Mesendoderm (in vitro differentiated cells): ENCODE measurements around the gene TAX1BP3.

Experiments
- DNase-seq: peaks from one replicate; pipeline ENCODE4 v3.0.0; 2013
- H2AK5ac ChIP-seq: 2 replicates; pipeline ENCODE4 v1.6.1; 2013; ENCODE audit warnings: low read length, inconsistent platforms
- H2BK120ac ChIP-seq: 2 replicates; pipeline ENCODE4 v1.6.1; 2013; ENCODE audit warnings: low read depth, mild to moderate bottlenecking, low read length, moderate library complexity, mixed read lengths
- H2BK15ac ChIP-seq: replicated peaks from 2 replicates; pipeline ENCODE4 v1.6.1; 2013; ENCODE audit warnings: low read depth, mild to moderate bottlenecking, moderate library complexity
- H2BK5ac ChIP-seq: 2 replicates; pipeline ENCODE4 v1.6.1; 2013; ENCODE audit warnings: low read length, inconsistent platforms
- H3K18ac ChIP-seq: 2 replicates; pipeline ENCODE4 v1.6.1; 2013; ENCODE audit warnings: mild to moderate bottlenecking, low read length, mixed read lengths
- H3K23ac ChIP-seq: one replicate; pipeline ENCODE4 v1.6.1; 2013; ENCODE audit warnings: low read length
- H3K27ac ChIP-seq: 2 replicates; pipeline ENCODE4 v1.5.1; 2013; ENCODE audit warnings: low read depth, mild to moderate bottlenecking, inconsistent platforms, low read length, moderate library complexity
- H3K27me3 ChIP-seq: 2 replicates; pipeline ENCODE4 v1.6.1; 2013; ENCODE audit warnings: low read length, control low read depth, mild to moderate bottlenecking, inconsistent platforms; ENCODE audit not compliant: insufficient read depth, poor library complexity
- H3K36me3 ChIP-seq: 2 replicates; pipeline ENCODE4 v1.6.1; 2013; ENCODE audit warnings: low read length, inconsistent platforms; ENCODE audit not compliant: control insufficient read depth, insufficient read depth
- H3K4ac ChIP-seq: one replicate; pipeline ENCODE4 v1.6.1; 2013; ENCODE audit warnings: low read depth, mild to moderate bottlenecking, low read length, moderate library complexity
- H3K4me1 ChIP-seq: 2 replicates; pipeline ENCODE4 v1.6.1; 2013; ENCODE audit warnings: low read depth, low read length, inconsistent platforms; ENCODE audit not compliant: control insufficient read depth
- H3K4me2 ChIP-seq: 2 replicates; pipeline ENCODE4 v1.6.1; 2013; ENCODE audit warnings: low read length
- H3K4me3 ChIP-seq: 2 replicates; pipeline ENCODE4 v1.5.1; 2013; ENCODE audit warnings: mild to moderate bottlenecking, low read length
- H3K56ac ChIP-seq: one replicate; pipeline ENCODE4 v1.6.1; 2013; ENCODE audit warnings: low read length
- H3K79me1 ChIP-seq: 2 replicates; pipeline ENCODE4 v1.6.1; 2013; ENCODE audit warnings: low read length, inconsistent platforms
- H3K79me2 ChIP-seq: 2 replicates; pipeline ENCODE4 v1.6.1; 2013; ENCODE audit warnings: mild to moderate bottlenecking, low read length; ENCODE audit not compliant: control insufficient read depth, insufficient read depth
- H3K9ac ChIP-seq: 2 replicates; pipeline ENCODE4 v1.6.1; 2013; ENCODE audit warnings: low read length, inconsistent platforms
- H4K5ac ChIP-seq: one replicate; pipeline ENCODE4 v1.6.1; 2013; ENCODE audit warnings: low read length
- H4K8ac ChIP-seq: one replicate; pipeline ENCODE4 v1.6.1; 2013; ENCODE audit warnings: low read depth, mild to moderate bottlenecking, control low read depth, low read length, moderate library complexity
- WGBS: extraction: QIAGEN DNeasy Blood & Tissue Kit; methylation state at CpG from one replicate; pipeline ENCODE4 v1.1.7; 2013; ENCODE audit warnings: low lambda C conversion rate, missing lambda C conversion rate; ENCODE audit not compliant: insufficient coverage; ENCODE audit errors: extremely low coverage; 5-methylcytosine and 5-hydroxymethylcytosine counted together

TAX1BP3 gene

DNA sequence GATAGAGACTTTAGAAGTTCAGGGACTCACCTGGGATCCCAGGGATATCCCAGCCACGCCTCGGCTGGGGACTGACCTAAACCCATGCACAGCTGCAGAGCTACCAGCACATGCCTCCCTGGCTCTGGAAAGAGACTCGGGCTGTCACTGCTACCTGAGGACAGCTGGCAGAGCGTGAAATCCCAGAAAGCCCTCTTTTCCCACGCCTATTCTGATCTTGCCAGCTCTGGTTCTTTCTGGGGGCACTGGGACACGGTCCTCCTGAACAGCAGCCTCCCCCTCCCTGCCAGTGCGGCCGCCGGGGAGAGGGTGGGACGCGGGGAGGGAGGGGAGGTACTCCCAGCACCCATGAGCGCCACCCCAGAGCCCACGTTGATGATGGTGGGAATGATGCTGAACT is 16.8 kb upstream of the TAX1BP3 start:
- H3K4ac ChIP-seq = no peak overlapping the region
- DNase-seq = no peak
- no peaks in the 10 kb centered on the region for H3K79me1 ChIP-seq
- H3K27ac ChIP-seq = no peak overlapping the region
- H3K4me2 ChIP-seq = no peak overlapping the region
- no peak overlapping the region for H2BK120ac ChIP-seq
- whole genome bisulfite sequencing = no CpG with 5 or more reads among the region's 13 CpGs
- H4K5ac ChIP-seq = no peak overlapping the region
- H2BK5ac ChIP-seq = no peak overlapping the region
- H3K9ac ChIP-seq = no peak overlapping the region
- no peak overlapping the region for H3K56ac ChIP-seq
- no peaks in the 10 kb centered on the region for H3K4me1 ChIP-seq
- H2BK15ac ChIP-seq = no peak overlapping the region
- H2AK5ac ChIP-seq = no peak overlapping the region
- no peaks in the 10 kb centered on the region for H3K79me2 ChIP-seq
- H3K18ac ChIP-seq = no peak overlapping the region
- H3K27me3 ChIP-seq = no peaks in the 10 kb centered on the region
- no peak overlapping the region for H3K23ac ChIP-seq
- H3K36me3 ChIP-seq = no peaks in the 10 kb centered on the region
- no peak overlapping the region for H4K8ac ChIP-seq
- no peak overlapping the region for H3K4me3 ChIP-seq

DNA sequence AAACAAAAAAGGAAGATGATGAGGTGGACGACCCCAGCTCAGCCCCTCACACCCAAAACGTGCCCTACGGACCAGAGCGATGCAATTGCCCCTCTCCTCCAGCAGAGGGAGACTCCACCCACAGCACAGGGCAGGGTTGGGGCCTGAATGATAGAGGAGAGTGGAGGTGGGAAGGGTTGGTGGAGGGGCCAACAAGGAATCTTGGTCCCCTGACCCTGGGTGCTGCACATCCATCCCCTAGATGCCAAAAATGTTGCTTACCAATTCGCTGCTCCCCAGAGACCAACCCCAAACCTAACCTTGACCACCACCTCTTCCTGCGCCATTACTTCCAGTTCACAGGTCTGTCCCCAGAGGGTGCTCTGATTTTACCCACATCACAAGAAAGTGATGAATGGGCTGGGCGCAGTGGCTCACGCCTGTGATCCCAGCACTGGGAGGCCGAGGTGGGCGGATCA is 14.7 kb upstream of the TAX1BP3 start:
- H2BK5ac ChIP-seq = no peak overlapping the region
- no peak overlapping the region for H2AK5ac ChIP-seq
- H3K9ac ChIP-seq = no peak overlapping the region
- H4K8ac ChIP-seq = no peak overlapping the region
- no peaks in the 10 kb centered on the region for H3K4me1 ChIP-seq
- H3K4ac ChIP-seq = no peak overlapping the region
- H3K36me3 ChIP-seq = no peaks in the 10 kb centered on the region
- H2BK120ac ChIP-seq = no peak overlapping the region
- no peak overlapping the region for H3K56ac ChIP-seq
- H3K79me2 ChIP-seq = no peaks in the 10 kb centered on the region
- H3K27me3 ChIP-seq = no peaks in the 10 kb centered on the region
- H3K23ac ChIP-seq = no peak overlapping the region
- no peak overlapping the region for H2BK15ac ChIP-seq
- no peaks in the 10 kb centered on the region for H3K79me1 ChIP-seq
- H3K4me3 ChIP-seq = no peak overlapping the region
- H3K4me2 ChIP-seq = no peak overlapping the region
- peak; percentile 81 for DNase-seq
- H3K27ac ChIP-seq = no peak overlapping the region
- H3K18ac ChIP-seq = no peak overlapping the region
- no CpG with 5 or more reads among the region's 10 CpGs for WGBS
- H4K5ac ChIP-seq = no peak overlapping the region

DNA sequence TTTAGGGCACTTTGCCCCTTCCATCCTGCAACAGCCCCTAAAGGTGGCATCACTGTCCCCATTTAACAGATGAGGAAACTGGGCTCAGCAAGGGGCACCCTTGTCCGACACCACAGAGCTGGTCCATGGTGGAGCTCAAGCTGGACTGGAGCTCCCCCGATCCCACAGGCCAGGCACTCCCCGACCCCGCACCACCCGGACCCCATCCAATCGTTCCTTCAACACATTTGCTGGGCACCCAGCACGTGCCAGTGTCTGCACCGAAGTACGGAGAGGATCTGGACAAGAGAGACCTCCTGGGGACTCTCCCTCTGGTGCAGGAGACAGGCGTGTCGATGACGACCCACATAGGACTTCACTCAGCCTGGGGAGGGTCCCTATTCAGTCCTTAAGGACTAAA is 13.7 kb upstream of the TAX1BP3 start:
- Histone ChIP-seq H3K9ac (no peak overlapping the region), H3K4me3 (no peak overlapping the region), H2BK120ac (no peak overlapping the region), H3K56ac (no peak overlapping the region), H3K27ac (no peak overlapping the region), H4K5ac (no peak overlapping the region), H3K18ac (no peak overlapping the region), H3K4me2 (no peak overlapping the region), H3K27me3 (no peaks in the 10 kb centered on the region), H3K4me1 (no peaks in the 10 kb centered on the region), H2AK5ac (no peak overlapping the region), H3K4ac (no peak overlapping the region), H2BK5ac (no peak overlapping the region), H2BK15ac (no peak overlapping the region), H3K79me2 (no peaks in the 10 kb centered on the region), H3K36me3 (no peaks in the 10 kb centered on the region), H4K8ac (no peak overlapping the region), H3K23ac (no peak overlapping the region), H3K79me1 (no peaks in the 10 kb centered on the region)
- DNase-seq = no peak
- WGBS = no CpG with 5 or more reads among the region's 12 CpGs

GRCh38 chr17:3681565-3681964 is 13.2 kb upstream of the TAX1BP3 start:
- no peak overlapping the region for H2BK15ac ChIP-seq
- no peak overlapping the region for H3K4ac ChIP-seq
- H2BK120ac ChIP-seq = no peak overlapping the region
- no peak overlapping the region for H3K18ac ChIP-seq
- H3K79me2 ChIP-seq = no peaks in the 10 kb centered on the region
- H3K4me3 ChIP-seq = no peak overlapping the region
- H3K27ac ChIP-seq = no peak overlapping the region
- H3K27me3 ChIP-seq = no peaks in the 10 kb centered on the region
- no peak overlapping the region for H3K4me2 ChIP-seq
- no peak overlapping the region for H2AK5ac ChIP-seq
- no peaks in the 10 kb centered on the region for H3K79me1 ChIP-seq
- no peak overlapping the region for H3K23ac ChIP-seq
- H2BK5ac ChIP-seq = no peak overlapping the region
- no peak overlapping the region for H4K8ac ChIP-seq
- H3K36me3 ChIP-seq = no peaks in the 10 kb centered on the region
- WGBS = no CpG with 5 or more reads among the region's 20 CpGs
- no peak overlapping the region for H3K56ac ChIP-seq
- H3K9ac ChIP-seq = no peak overlapping the region
- H3K4me1 ChIP-seq = no peaks in the 10 kb centered on the region
- no peak for DNase-seq
- no peak overlapping the region for H4K5ac ChIP-seq

DNA sequence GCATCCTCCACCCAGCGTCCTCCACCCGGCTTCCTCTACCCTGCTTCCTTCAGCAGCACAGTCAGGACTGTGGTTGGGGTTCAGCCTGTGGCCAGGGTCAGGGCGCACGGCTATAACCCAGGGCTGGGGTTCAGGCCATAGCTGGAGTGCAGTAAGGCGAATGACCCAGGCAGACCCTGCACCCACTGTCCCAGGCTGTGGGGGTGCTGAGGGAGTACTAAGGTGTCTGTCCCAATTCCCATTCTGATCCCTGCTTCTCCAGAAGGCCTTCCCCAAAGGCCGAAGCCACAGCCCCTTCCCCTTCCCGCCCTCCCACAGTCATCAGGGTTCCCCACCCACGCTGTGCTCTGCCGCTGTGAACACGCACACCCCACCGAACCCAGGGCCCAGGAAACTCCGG is 12.7 kb upstream of the TAX1BP3 start:
- Histone ChIP-seq H2BK5ac (no peak overlapping the region), H3K4me2 (no peak overlapping the region), H3K4me1 (no peaks in the 10 kb centered on the region), H3K56ac (no peak overlapping the region), H3K4ac (no peak overlapping the region), H3K18ac (no peak overlapping the region), H4K8ac (no peak overlapping the region), H4K5ac (no peak overlapping the region), H2BK120ac (no peak overlapping the region), H2AK5ac (no peak overlapping the region), H3K4me3 (no peak overlapping the region), H2BK15ac (no peak overlapping the region), H3K79me1 (no peaks in the 10 kb centered on the region), H3K9ac (no peak overlapping the region), H3K27ac (no peak overlapping the region), H3K36me3 (no peaks in the 10 kb centered on the region), H3K23ac (no peak overlapping the region), H3K27me3 (no peaks in the 10 kb centered on the region), H3K79me2 (no peaks in the 10 kb centered on the region)
- DNase-seq = no peak
- no CpG with 5 or more reads among the region's 12 CpGs for WGBS

- H2BK120ac ChIP-seq = no peak overlapping the region
- H2BK5ac ChIP-seq = no peak overlapping the region
- no peaks in the 10 kb centered on the region for H3K27me3 ChIP-seq
- H3K23ac ChIP-seq = no peak overlapping the region
- H3K79me2 ChIP-seq = no peaks in the 10 kb centered on the region
- H2BK15ac ChIP-seq = no peak overlapping the region
- no CpG with 5 or more reads among the region's 20 CpGs for WGBS
- DNase-seq = no peak
- no peak overlapping the region for H3K9ac ChIP-seq
- H3K4ac ChIP-seq = no peak overlapping the region
- H3K36me3 ChIP-seq = no peaks in the 10 kb centered on the region
- H3K18ac ChIP-seq = no peak overlapping the region
- no peak overlapping the region for H3K27ac ChIP-seq
- H2AK5ac ChIP-seq = no peak overlapping the region
- H3K4me3 ChIP-seq = no peak overlapping the region
- no peak overlapping the region for H3K4me2 ChIP-seq
- no peak overlapping the region for H4K8ac ChIP-seq
- no peaks in the 10 kb centered on the region for H3K4me1 ChIP-seq
- H3K56ac ChIP-seq = no peak overlapping the region
- no peak overlapping the region for H4K5ac ChIP-seq
- no peaks in the 10 kb centered on the region for H3K79me1 ChIP-seq
These were observed 11.3 kb upstream of the TAX1BP3 start for GRCh38 chr17:3679531-3680126.
